GM20431 (cell line): ENCODE measurements around the gene EZH2.

Experiments used
- in situ Hi-C: fragments of 300-500 bp; cut with MseI, MboI; formaldehyde crosslinking; loops from one replicate; pipeline ENCODE4 v1.15.0; 2020; ENCODE audit warnings: low sequenced_read_pairs; ENCODE audit not compliant: unreplicated experiment

EZH2 gene

GRCh38 chr7:148884049-148884298 is at the start of gene EZH2:
Gene EZH2, minus strand, starts transcription at chr7:148884291. Its CDS starts 36,993 bp downstream, at chr7:148847298.
- in situ Hi-C loops: no loop called here

- in situ Hi-C loops: no loop called here
These were observed 47.4 kb upstream of the EZH2 start for GRCh38 chr7:148931470-148931869.

- in situ Hi-C loops: no loop called here
These were observed 46.2 kb upstream of the EZH2 start for GRCh38 chr7:148930335-148930734.

GRCh38 chr7:148929176-148929575 is 45.1 kb upstream of the EZH2 start:
- in situ Hi-C loops: no loop called here

GRCh38 chr7:148927123-148928045 is 43.3 kb upstream of the EZH2 start:
- in situ Hi-C loops: no loop called here

- in situ Hi-C loops: no loop called here
These were observed 41.7 kb upstream of the EZH2 start for GRCh38 chr7:148925836-148926235.

GRCh38 chr7:148924011-148924410 is 39.9 kb upstream of the EZH2 start:
- in situ Hi-C loops: no loop called here

GRCh38 chr7:148921806-148922205 is 37.7 kb upstream of the EZH2 start:
- in situ Hi-C loops: no loop called here

- in situ Hi-C loops: no loop called here
These were observed 37.1 kb upstream of the EZH2 start for GRCh38 chr7:148921189-148921588.

- in situ Hi-C loops: no loop called here
These were observed 35.8 kb upstream of the EZH2 start for GRCh38 chr7:148919859-148920258.

- in situ Hi-C loops: no loop called here
These were observed 34.0 kb upstream of the EZH2 start for GRCh38 chr7:148918058-148918596.

- in situ Hi-C loops: no loop called here
These were observed 32.1 kb upstream of the EZH2 start for GRCh38 chr7:148916186-148916585.

- in situ Hi-C loops: no loop called here
These were observed 31.1 kb upstream of the EZH2 start for GRCh38 chr7:148915211-148915610.

GRCh38 chr7:148914208-148914777 is 30.2 kb upstream of the EZH2 start:
- in situ Hi-C loops: no loop called here

GRCh38 chr7:148912758-148913541 is 28.9 kb upstream of the EZH2 start:
- in situ Hi-C loops: no loop called here

GRCh38 chr7:148912151-148912550 is 28.1 kb upstream of the EZH2 start:
- in situ Hi-C loops: no loop called here

- in situ Hi-C loops: no loop called here
These were observed 27.5 kb upstream of the EZH2 start for GRCh38 chr7:148911626-148912025.

GRCh38 chr7:148909568-148909967 is 25.5 kb upstream of the EZH2 start:
- in situ Hi-C loops: no loop called here

- in situ Hi-C loops: no loop called here
These were observed 22.8 kb upstream of the EZH2 start for GRCh38 chr7:148906707-148907498.

GRCh38 chr7:148905093-148905666 is 21.1 kb upstream of the EZH2 start:
- in situ Hi-C loops: no loop called here
